ENCODE measurements around the gene PLD2.
"Not testable (repeated sequence)": the region's sequence is repeated elsewhere in the genome, so short reads cannot be mapped to it uniquely, and the experiment has no call there.

PLD2 gene

GRCh38 chr17:4854111-4854681 lies 47.2 kb downstream of the PLD2 start:
- no peak for DNase-seq (ENCODE audit: low read depth in 2 of 3, low spot score in 1 of 3)

DNA sequence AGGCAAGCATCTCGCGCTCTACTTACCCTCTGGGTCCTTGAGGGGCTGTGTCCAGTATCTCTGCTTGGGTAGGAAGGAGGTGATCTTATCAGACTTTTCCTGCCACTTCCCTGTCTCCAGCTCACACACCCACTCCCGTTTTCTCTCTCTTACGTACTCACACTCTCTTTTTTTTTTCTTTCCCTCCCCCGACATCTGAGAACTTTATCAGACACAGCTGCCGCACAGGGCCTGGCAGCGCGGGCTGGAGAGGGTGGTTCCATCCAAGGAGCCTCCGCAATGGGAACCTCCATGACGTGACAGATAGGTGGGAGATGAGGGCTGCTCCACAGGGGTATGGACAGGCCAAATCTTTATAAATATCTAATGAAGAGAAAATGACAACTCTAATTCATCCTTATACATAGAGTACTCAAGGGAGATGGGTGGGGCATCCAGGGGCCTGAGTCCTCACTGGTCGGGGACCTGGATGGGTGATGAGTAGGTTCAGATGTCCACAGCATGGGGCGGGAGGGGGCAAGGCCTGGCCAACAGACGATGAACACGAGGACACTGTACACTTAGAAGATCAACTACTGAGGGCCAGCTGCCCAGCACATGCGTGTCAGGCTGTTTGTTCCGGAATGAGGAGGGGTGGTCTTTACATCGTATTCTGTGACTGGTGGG lies 49.5 kb downstream of the PLD2 start:
- no peak for DNase-seq (ENCODE audit: low read depth in 2 of 3, low spot score in 1 of 3)

- DNase-seq (ENCODE audit: low read depth in 2 of 3, low spot score in 1 of 3) = no peak
These were observed 50.0 kb downstream of the PLD2 start for GRCh38 chr17:4856937-4857314.

DNA sequence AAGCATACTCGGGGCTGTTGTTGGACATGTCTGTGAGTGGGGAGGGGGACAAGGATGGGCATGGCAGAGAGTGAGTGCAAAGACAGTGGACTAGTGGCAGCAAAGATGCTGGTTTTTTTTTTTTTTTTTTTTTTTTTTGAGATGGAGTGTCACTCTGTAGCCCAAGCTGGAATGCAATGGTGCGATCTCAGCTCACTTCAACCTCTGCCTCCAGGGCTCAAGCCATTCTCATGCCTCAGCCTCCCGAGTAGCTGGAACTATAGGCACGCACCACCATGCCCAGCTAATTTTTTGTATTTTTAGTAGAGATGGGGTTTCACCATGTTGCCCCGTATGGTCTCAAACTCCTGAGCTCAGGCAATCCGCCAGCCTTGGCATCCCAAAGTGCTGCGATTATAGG lies 50.4 kb downstream of the PLD2 start:
- DNase-seq (ENCODE audit: low read depth in 2 of 3, low spot score in 1 of 3) = not testable (repeated sequence)

- DNase-seq (ENCODE audit: low read depth in 2 of 3, low spot score in 1 of 3) = no peak
These were observed 51.3 kb downstream of the PLD2 start for GRCh38 chr17:4858068-4858881.

DNA sequence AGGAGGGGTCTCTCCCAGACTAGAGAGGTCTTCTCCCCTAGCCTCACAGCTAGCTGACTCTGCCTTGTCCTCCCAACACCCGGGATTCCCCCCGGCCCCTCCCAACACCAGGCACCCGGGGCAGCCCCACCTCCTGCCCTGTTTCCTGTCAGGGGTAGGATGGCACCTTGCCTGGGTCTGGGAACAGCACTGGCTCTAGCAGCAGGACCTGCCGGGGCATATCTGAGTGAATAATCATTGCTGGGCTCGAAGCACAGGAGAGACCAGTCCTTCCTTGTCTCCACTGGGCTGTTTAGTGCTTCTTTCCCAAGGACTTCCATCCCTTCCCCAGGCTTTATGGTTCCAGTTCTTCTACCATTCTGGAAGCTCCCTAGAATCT lies 51.9 kb downstream of the PLD2 start:
- DNase-seq (ENCODE audit: low read depth in 2 of 3, low spot score in 1 of 3) = no peak

DNA sequence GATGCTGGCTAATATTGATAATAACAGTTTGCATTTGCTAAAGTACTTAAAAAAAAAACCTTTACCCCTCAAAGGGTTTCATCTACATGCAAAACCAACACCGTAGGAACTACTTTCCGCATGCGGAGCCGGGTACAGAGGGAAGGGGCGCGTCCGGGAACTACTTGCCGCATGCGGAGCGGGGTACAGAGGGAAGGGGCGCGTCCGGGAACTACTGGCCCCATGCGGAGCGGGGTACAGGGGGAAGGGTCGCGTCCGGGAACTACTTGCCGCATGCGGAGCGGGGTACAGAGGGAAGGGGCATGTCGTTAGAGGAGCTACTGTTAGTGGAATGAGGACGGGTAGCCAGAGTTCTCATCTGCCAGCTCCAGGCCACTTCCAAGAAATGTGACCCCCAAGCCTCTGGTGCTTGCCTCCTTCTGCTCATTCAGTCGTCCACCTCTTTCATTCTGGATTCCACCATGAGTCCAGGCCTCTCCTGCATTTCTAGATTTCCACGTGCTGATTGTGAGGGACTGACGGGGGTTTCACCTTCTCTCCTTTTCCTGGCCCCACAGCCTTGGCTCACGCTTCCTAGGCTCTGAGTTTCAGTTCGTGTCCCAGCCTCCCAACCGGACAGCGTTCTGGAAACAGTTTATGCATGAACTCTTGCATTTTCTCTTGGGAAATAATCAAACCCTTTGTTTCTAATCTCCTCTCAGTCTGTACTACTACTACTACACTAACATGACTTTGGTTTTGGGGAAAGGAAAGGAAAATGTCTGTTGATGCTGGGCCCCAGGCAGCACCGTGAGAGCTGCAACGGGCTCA lies 53.1 kb downstream of the PLD2 start:
- DNase-seq (ENCODE audit: low read depth in 2 of 3, low spot score in 1 of 3) = no peak

DNA sequence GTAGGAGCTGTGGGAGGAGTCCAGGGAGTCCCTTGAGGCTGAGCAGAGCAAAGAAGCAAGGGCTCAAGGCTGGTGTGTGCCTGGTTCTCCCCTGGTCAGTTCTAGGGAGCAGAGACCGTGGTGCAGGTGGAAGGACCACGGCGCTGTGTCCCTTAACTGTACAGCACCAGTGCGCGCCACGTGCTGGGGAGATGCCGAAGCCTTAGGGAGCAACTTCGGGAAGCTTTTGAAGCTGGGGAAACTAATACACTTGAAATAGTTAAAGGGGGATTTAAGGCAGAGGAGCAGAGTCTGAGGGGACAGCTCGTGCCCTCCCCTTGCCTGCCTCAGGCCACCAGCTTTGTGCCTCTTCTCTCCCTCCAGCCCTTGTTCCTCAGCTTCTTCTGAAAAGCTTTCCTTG lies 53.7 kb downstream of the PLD2 start:
- no peak for DNase-seq (ENCODE audit: low read depth in 2 of 3, low spot score in 1 of 3)

GRCh38 chr17:4861052-4861451 lies 54.1 kb downstream of the PLD2 start:
- DNase-seq (ENCODE audit: low read depth in 2 of 3, low spot score in 1 of 3) = no peak

- DNase-seq (ENCODE audit: low read depth in 2 of 3, low spot score in 1 of 3) = no peak
These were observed 55.8 kb downstream of the PLD2 start for GRCh38 chr17:4862720-4863119.

DNA sequence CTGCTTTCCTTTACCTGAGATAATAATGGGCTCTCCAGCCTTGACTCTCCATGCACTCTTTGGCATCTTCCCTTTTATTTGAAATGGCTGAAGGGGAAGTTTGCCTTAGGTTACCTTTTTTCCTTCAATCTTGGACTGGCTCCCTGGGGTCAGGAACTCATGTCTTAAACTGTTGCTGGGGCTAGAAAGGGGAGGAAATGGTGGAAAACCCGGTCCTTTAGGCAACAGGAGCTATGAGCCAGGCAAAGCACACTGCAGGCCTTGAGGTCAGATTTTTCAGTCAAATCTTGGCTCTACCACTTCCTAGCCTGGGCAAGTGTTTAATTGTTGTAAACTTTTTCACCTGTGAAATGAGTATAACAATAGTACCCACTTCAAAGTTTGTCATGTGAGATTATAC lies 56.4 kb downstream of the PLD2 start:
- DNase-seq (ENCODE audit: low read depth in 2 of 3, low spot score in 1 of 3) = no peak

DNA sequence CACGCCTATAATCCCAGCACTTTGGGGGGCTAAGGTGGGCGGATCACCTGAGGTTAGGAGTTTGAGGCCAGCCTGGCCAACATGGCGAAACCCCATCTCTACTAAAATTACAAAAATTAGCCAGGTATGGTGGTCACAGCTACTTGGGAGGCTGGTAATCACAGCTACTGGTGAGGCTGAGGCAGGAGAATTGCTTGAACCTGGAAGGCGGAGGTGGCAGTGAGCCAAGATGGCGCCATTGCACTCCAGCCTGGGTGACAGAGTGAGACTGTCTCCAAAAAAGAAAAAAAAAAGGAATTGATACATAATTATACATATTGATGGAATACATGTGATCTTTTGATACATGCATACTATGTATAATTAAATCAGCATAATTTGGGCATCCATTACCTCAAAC lies 60.6 kb downstream of the PLD2 start:
- not testable (repeated sequence) for DNase-seq (ENCODE audit: low read depth in 2 of 3, low spot score in 1 of 3)

DNA sequence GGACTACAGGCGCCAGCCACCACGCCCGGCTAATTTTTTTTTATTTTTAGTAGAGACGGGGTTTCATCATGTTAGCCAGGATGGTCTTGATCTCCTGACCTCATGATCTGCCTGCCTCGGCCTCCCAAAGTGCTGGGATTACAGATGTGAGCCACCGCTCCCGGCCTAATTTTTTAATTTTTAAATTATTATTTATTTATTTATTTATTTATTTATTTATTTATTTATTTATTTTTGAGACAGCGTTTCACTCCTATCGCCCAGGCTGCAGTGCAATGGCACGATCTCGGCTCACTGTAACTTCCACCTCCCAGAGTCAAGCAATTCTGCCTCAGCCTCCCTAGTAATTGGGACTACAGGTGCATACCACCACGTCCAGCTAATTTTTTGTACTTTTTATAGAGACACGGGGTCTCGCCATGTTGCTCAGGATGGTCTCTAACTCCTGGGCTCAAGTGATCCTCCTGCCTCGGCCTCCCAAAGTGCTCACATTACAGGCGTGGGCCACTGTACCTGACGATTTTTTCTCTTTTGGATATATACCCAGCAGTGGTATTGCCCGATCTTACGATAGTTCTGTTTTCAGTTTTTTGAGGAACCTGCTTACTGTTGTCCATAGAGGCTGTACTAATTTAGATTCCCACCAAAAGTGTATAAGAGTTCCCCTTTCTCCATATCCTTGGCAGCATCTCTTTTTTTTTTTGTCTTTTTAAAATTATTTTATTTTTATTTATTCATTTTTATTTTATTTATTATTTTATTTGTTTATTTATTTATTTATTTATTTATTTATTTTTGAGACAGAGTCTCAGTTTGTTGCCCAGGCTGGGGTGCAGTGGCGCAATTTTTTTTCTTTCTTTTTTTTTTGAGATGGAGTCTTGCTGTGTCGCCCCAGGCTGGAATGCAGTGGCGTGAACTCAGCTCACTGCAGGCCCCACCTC lies 62.4 kb downstream of the PLD2 start:
- DNase-seq (ENCODE audit: low read depth in 2 of 3, low spot score in 1 of 3) = not testable (repeated sequence)

- DNase-seq (ENCODE audit: low read depth in 2 of 3, low spot score in 1 of 3) = no peak
These were observed 63.9 kb downstream of the PLD2 start for GRCh38 chr17:4870855-4871254.

DNA sequence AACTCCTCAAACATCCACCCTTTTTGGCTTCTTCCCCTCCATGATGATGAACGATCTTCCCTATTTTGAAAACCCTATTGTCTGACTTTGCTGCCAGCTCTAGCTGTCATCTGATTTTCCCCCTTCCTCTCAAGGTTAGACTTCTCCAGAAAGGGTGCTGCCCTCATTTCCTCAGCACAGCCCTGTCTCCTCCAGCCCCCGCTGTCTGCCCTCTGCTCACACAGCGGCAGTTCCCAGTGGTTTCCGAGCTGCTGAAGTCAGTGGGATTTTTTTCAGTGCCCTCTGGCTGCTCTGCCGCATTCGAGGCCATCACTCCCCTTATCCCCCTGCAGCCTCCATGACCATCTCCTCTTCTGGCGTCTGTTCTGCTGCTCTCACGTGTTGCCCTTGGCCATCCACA lies 65.8 kb downstream of the PLD2 start:
- no peak for DNase-seq (ENCODE audit: low read depth in 2 of 3, low spot score in 1 of 3)
